WERI-Rb-1 (cell line): ENCODE measurements around the gene GP1BB.

Experiments
- DNase-seq: peaks from one replicate; pipeline ENCODE4 v3.0.0-alpha.2; 2020
- H3K27ac ChIP-seq: fragments of 250-450 bp; sonication (Bioruptor Pico); 2 replicates; pipeline ENCODE4 v1.5.1; 2020; ENCODE audit warnings: mild to moderate bottlenecking, moderate library complexity
- H3K27me3 ChIP-seq: fragments of 250-450 bp; sonication (Bioruptor Pico); 2 replicates; pipeline ENCODE4 v1.5.1; 2021; ENCODE audit warnings: mild to moderate bottlenecking, low read depth, moderate library complexity; ENCODE audit not compliant: insufficient read depth, severe bottlenecking
- H3K36me3 ChIP-seq: fragments of 250-450 bp; sonication (Bioruptor Pico); 2 replicates; pipeline ENCODE4 v1.5.1; 2020; ENCODE audit warnings: mild to moderate bottlenecking, moderate library complexity
- H3K4me3 ChIP-seq: 2 replicates; pipeline ENCODE4 v1.5.1; 2011; ENCODE audit warnings: low read depth, mild to moderate bottlenecking, control low read depth, low read length
- H3K9me3 ChIP-seq: fragments of 250-450 bp; sonication (Bioruptor Pico); 2 replicates; pipeline ENCODE4 v1.5.1; 2021; ENCODE audit warnings: mild to moderate bottlenecking, moderate library complexity; ENCODE audit not compliant: severe bottlenecking
- CTCF ChIP-seq: IDR thresholded peaks from 2 replicates; pipeline ENCODE4 v1.5.1; 2011; ENCODE audit warnings: low read depth, mild to moderate bottlenecking, control low read depth, inconsistent platforms, low read length

GP1BB gene

GRCh38 chr22:19739911-19740449 lies 16.6 kb downstream of the GP1BB start:
- H3K27ac ChIP-seq = no peak overlapping the region
- no peaks in the 10 kb centered on the region for H3K9me3 ChIP-seq
- no peaks in the 10 kb centered on the region for H3K27me3 ChIP-seq
- TF ChIP-seq CTCF = no peak
- DNase-seq = no peak
- H3K4me3 ChIP-seq = no peak overlapping the region
- no peaks in the 10 kb centered on the region for H3K36me3 ChIP-seq

- H3K36me3 ChIP-seq = no peaks in the 10 kb centered on the region
- no peak overlapping the region for H3K4me3 ChIP-seq
- H3K9me3 ChIP-seq = no peaks in the 10 kb centered on the region
- H3K27me3 ChIP-seq = no peaks in the 10 kb centered on the region
- no peak for DNase-seq
- no peak for TF ChIP-seq CTCF
- no peak overlapping the region for H3K27ac ChIP-seq
These were observed 17.2 kb downstream of the GP1BB start for GRCh38 chr22:19740586-19740985.

- Histone ChIP-seq H3K9me3 (no peaks in the 10 kb centered on the region), H3K27me3 (no peaks in the 10 kb centered on the region), H3K36me3 (no peaks in the 10 kb centered on the region), H3K27ac (no peak overlapping the region), H3K4me3 (no peak overlapping the region)
- no peak for TF ChIP-seq CTCF
- no peak for DNase-seq
These were observed 17.7 kb downstream of the GP1BB start for GRCh38 chr22:19741053-19741452.

GRCh38 chr22:19742160-19743066 lies 19.1 kb downstream of the GP1BB start:
- H3K4me3 ChIP-seq = no peak overlapping the region
- no peak for TF ChIP-seq CTCF
- H3K27me3 ChIP-seq = no peaks in the 10 kb centered on the region
- no peaks in the 10 kb centered on the region for H3K36me3 ChIP-seq
- no peak overlapping the region for H3K27ac ChIP-seq
- no peaks in the 10 kb centered on the region for H3K9me3 ChIP-seq
- DNase-seq = no peak

- H3K36me3 ChIP-seq = no peaks in the 10 kb centered on the region
- no peak for TF ChIP-seq CTCF
- H3K4me3 ChIP-seq = no peak overlapping the region
- H3K27me3 ChIP-seq = no peaks in the 10 kb centered on the region
- DNase-seq = no peak
- no peaks in the 10 kb centered on the region for H3K9me3 ChIP-seq
- H3K27ac ChIP-seq = no peak overlapping the region
These were observed 19.7 kb downstream of the GP1BB start for GRCh38 chr22:19743081-19743480.
